Heart right ventricle (tissue), 16 donors: ENCODE measurements around the gene DCTN5. TPM values are rescaled to one million over a fixed set of nuclear protein-coding genes. Genes with fewer than 3 reads are reported as not detected.

ENCODE experiments used
- ATAC-seq, 8 donors: fragments of 200-7000 bp; cut with Tn5 transposase; one replicate each; pipeline ENCODE4 v1.9.1; 2020; ENCODE audit warnings: mild to moderate bottlenecking in 8 of 8, moderate library complexity in 8 of 8, moderate number of reproducible peaks in 1 of 8
- DNase-seq, 2 donors: peaks; one replicate each; pipeline ENCODE4 v3.0.0-alpha.2; 2020
- H3K27ac ChIP-seq, 10 donors: fragments of 200-600 bp; sonication (generic) in 2 of 10; one replicate each; pipeline versions ENCODE4 v1.5.0 to v1.8.0; 2020 to 2022; ENCODE audit warnings: mild to moderate bottlenecking in 3 of 10
- H3K27me3 ChIP-seq, 7 donors: fragments of 200-600 bp; one replicate each; pipeline ENCODE4 v1.8.0; 2021 to 2022; ENCODE audit warnings: mild to moderate bottlenecking in 2 of 7
- H3K36me3 ChIP-seq, 9 donors: fragments of 200-600 bp; sonication (generic) in 1 of 9; one replicate each; pipeline versions ENCODE4 v1.5.0 to v1.8.0; 2020 to 2022; ENCODE audit warnings: mild to moderate bottlenecking in 2 of 9
- H3K4me1 ChIP-seq, 9 donors: fragments of 200-600 bp; sonication (generic) in 1 of 9; one replicate each; pipeline versions ENCODE4 v1.5.0 to v1.8.0; 2020 to 2022; ENCODE audit warnings: mild to moderate bottlenecking in 4 of 9
- H3K4me3 ChIP-seq, 10 donors: fragments of 200-600 bp; sonication (generic) in 2 of 10; one replicate each; pipeline versions ENCODE4 v1.5.0 to v1.8.0; 2020 to 2022; ENCODE audit warnings: mild to moderate bottlenecking in 7 of 10, moderate library complexity in 2 of 10
- H3K9me3 ChIP-seq, 11 donors: fragments of 200-600 bp in 10 of 11; sonication (generic) in 2 of 11; one replicate each; pipeline versions ENCODE4 v1.5.0 to v1.8.0; 2013 to 2022; ENCODE audit warnings: mild to moderate bottlenecking in 2 of 11, control low read depth in 1 of 11, moderate library complexity in 1 of 11
- WGBS, 2 donors: extraction: QIAGEN DNeasy Blood & Tissue Kit; methylation state at CpG; one replicate each; pipeline ENCODE4 v1.1.7; 2013; ENCODE audit warnings: inconsistent platforms in 1 of 2; 5-methylcytosine and 5-hydroxymethylcytosine counted together
- intact Hi-C, 10 donors: fragments of 100-400 bp; cut with DNase I; formaldehyde crosslinking; loops; one replicate each; pipeline versions ENCODE4 v1.11.1 to v1.14.2; 2022
- long read RNA-seq, 3 donors: library from polyadenylated mRNA; unstranded; transcript quantifications; one replicate each; pipeline ENCODE4 v2.0.0, GENCODE V29; 2020 to 2021
- polyA plus RNA-seq, 2 donors: library from polyadenylated mRNA; stranded (reverse); fragments of 200-250 nt; gene quantifications; one replicate each; pipeline ENCODE4 v1.2.3, GENCODE V29; 2013
- total RNA-seq, 10 donors: library from RNA; stranded (reverse); fragmentation: NEBNext Ultra II Directional in 3 of 10; extraction: Animal tissue kit (Norgen Biotek cat#: 25700) in 3 of 10; gene quantifications; one replicate each; pipeline versions ENCODE4 v1.2.1 to v1.2.4, GENCODE V29; 2021 to 2023
- TF ChIP-seq, protein P1 (sequence below), 9 donors: fragments of 200-600 bp; sonication (generic) in 2 of 9; IDR thresholded peaks; one replicate each; pipeline versions ENCODE4 v1.5.0 to v1.8.0; 2021 to 2022; ENCODE audit warnings: antibody characterized with exemption in 9 of 9, mild to moderate bottlenecking in 5 of 9, moderate library complexity in 1 of 9
- donor health status: Arrhythmogenic right ventricular cardiomyopathy.
- donor health status: ischemic (EF 13 %, LVEDD 7.1; RV severe dilation, severe dysfunction).
- donor health status: healthy with polysubstance abuse.
- donor health status: DM: no; HTN: yes; CAD: no.
- donor health status: DM: no; HTN: no; CAD: no.
- donor health status: ischemic (EF 25% LVEDD 6.9; RV normal size, moderate dysfunction).
- donor health status: ischemic (EF 25% LVEDD 5.7; RV mildly dilated, moderate dysfunction).
- donor health status: healthy.
- donor health status: DM: yes; HTN: yes; CAD: no.
- donor health status: Ischemic cardiomyopathy.
- donor health status: ischemic (EF 35%, LVEDD 5.7; RV mildly dilated, moderate dysfunction).
- donor health status: nonischemic (EF 11% LVEDD 7.7; RV severe dilation, severe dysfunction).
- donor health status: DM: yes; HTN: yes; CAD: no.
- donor health status: PGD.
- donor health status: ischemic (EF 29% LVEDD 5.4; RV normal size, mild dysfunction).
- donor health status: nonischemic (EF 23%, LVEDD 6.1; RV moderate dilation, normal function).

DCTN5 gene
- total RNA-seq (10 to 100 TPM; 36.9 to 50.4 (median 42.6) TPM), polyA plus RNA-seq (10 to 100 TPM in 1 of 2 donors, 1 to 10 TPM in 1; 5.9 to 17.5 TPM)
- long read RNA-seq, donor 1, full-length matches to known transcripts: 38 of 40 reads
- long read RNA-seq, donor 1, partial matches to known transcripts: 1 of 40 reads
- long read RNA-seq, donor 1, other reads (novel, unspliced or antisense): 1 of 40 reads
- long read RNA-seq, donor 2, full-length matches to known transcripts: 36 of 39 reads
- long read RNA-seq, donor 2, partial matches to known transcripts: 0 of 39 reads
- long read RNA-seq, donor 2, other reads (novel, unspliced or antisense): 3 of 39 reads
- long read RNA-seq, donor 3, full-length matches to known transcripts: 55 of 60 reads
- long read RNA-seq, donor 3, partial matches to known transcripts: 1 of 60 reads
- long read RNA-seq, donor 3, other reads (novel, unspliced or antisense): 4 of 60 reads

DNA sequence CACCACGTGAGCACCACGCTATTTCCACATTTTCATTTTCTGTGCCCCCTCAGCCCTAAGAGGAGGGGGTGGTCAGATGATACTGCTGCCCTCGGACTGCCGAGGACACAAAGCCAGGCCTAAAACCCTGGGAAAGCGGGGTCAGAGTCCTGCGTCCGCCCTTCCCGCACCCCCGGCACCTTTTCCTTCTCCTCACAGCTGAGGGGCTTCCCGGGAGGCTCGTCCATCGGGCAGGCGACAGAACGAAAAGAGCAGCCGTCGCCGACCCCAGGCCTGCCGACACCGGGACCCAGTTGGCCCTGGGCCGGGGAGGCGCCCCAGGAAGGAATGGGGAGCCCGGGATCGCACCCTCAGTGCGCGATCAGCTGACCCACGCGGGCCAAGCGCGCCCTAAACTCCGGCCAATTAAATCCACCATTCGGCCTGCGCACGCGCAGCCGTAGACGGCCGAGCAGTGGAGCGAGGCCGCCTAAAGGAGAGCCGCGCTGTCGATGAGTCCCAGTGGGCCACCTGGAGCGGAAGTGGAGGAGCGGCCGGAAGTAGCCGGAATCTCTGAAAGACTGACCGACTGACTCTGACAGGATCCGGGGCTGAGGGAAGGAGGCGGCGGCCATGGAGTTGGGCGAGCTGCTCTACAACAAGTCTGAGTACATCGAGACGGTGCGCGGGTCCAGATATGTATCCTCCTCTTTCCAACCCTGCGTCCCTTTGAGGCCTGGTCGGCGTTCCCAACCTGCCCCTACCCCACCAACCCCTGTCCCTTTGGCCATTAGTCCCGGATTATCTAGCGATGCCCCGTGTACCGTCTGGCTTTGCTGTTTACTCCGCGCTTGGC, at the start of gene DCTN5, which contains the start of gene PALB2:
TSS of gene DCTN5 (plus strand) at position 536 of the 835 bp plus-strand sequence. CDS start at position 613, 77 bp downstream.
TSS of gene PALB2 (minus strand) at position 380 of the 835 bp plus-strand sequence. CDS start at position 227, 153 bp downstream.
- ATAC-seq (peak; percentile 100), DNase-seq (peak; percentile 92 to 93)
- H3K36me3 ChIP-seq: peaks cover 0 to 62% (median 21%) of the 10 kb centered on the region in 9 donors
- 0% methylated on average over 64 of the region's 64 CpGs for WGBS, 2 donors
- TF ChIP-seq, protein P1, sequence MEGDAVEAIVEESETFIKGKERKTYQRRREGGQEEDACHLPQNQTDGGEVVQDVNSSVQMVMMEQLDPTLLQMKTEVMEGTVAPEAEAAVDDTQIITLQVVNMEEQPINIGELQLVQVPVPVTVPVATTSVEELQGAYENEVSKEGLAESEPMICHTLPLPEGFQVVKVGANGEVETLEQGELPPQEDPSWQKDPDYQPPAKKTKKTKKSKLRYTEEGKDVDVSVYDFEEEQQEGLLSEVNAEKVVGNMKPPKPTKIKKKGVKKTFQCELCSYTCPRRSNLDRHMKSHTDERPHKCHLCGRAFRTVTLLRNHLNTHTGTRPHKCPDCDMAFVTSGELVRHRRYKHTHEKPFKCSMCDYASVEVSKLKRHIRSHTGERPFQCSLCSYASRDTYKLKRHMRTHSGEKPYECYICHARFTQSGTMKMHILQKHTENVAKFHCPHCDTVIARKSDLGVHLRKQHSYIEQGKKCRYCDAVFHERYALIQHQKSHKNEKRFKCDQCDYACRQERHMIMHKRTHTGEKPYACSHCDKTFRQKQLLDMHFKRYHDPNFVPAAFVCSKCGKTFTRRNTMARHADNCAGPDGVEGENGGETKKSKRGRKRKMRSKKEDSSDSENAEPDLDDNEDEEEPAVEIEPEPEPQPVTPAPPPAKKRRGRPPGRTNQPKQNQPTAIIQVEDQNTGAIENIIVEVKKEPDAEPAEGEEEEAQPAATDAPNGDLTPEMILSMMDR (IDR thresholded peaks at IDR 0.05): no peak
- H3K4me1 ChIP-seq: peaks cover 11 to 36% (median 24%) of the 10 kb centered on the region in 9 donors
- peak within 1 kb of the TSS; percentile 61 to 94 (median 84) for H3K27ac ChIP-seq
- H3K4me3 ChIP-seq: peak within 1 kb of the TSS; percentile 70 to 99 (median 87)
- no peaks in the 10 kb centered on the region for H3K9me3 ChIP-seq
- intact Hi-C loops: no loop called here
- H3K27me3 ChIP-seq: no peaks in the 10 kb centered on the region

DNA sequence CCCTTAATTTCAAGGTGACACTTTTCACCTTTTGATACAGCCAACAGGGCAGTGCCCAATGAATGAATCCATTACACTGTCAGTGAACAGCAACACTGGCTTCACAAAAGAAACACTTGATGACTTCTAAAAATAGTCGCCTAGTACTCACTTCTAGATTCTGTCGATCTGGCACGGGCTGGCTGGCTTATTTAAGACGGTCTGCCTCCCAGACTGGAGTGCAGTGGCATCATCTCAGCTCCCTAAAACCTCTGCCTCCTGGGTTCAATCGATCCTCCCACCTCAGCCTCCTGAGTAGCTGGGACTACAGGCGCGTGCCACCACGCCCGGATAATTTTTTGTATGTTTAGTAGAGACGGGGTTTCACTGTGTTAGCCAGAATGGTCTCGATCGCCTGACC, 47.1 kb upstream of the DCTN5 start:
- TF ChIP-seq, protein P1 (IDR thresholded peaks at IDR 0.05): no peak
- peaks cover 0 to 56% (median 23%) of the 10 kb centered on the region in 9 donors for H3K36me3 ChIP-seq
- intact Hi-C loops: loop anchor here in 1 of 10 donors (2.0 kb wide), 1 partner anchor 29 kb away; no protein-coding TSS in a partner anchor
- no peaks in the 10 kb centered on the region for H3K9me3 ChIP-seq
- peak overlapping the region in 5 of 10 donors; percentile 80 to 100 (median 96) for H3K4me3 ChIP-seq
- DNase-seq (peak in 1 of 2 donors; percentile 41), ATAC-seq (peak in 5 of 8 donors; percentile 37 to 69 (median 56))
- H3K27ac ChIP-seq: peak overlapping the region in 9 of 10 donors; percentile 2 to 96 (median 94)
- no peaks in the 10 kb centered on the region for H3K27me3 ChIP-seq
- H3K4me1 ChIP-seq: peaks cover 7 to 46% (median 27%) of the 10 kb centered on the region in 9 donors
- WGBS, 2 donors: 73 to 80% methylated on average over 12 of the region's 12 CpGs

DNA sequence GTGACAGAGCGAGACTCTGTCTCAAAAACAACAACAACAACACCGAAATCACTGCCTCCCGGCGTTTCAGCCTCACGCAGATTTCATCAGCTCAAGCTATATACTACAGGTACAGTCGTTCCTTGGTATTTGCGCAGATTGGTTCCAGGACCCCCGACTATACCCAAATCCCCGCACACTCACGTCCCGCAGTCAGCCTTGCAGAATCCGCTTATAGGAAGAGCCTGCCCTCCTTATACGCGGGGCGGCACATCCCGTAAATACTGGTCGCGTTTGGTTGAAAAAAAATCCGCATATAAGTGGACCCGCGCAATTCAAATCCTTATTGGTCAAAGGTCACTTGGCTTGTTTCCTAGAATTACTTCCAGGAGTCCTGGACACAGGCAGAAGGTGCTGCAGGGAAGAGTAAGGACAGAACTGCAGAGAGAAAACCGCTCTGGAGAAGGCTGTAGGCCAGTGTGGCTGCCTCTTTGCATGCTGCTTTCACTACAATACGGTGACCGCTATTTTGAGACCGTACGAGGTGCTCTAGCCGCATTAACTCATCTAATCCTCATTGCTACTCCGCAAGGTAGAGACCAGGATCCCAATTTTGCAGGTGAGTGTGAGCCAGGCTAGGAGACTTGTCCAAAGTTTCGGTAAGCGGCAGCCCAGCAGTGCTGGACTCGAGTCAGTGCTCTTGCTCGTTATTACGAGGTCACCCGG, 45.9 kb upstream of the DCTN5 start:
- TF ChIP-seq, protein P1 (IDR thresholded peaks at IDR 0.05): no peak
- peaks cover 7 to 46% (median 27%) of the 10 kb centered on the region in 9 donors for H3K4me1 ChIP-seq

More for the DNA sequence above, 45.9 kb upstream of the DCTN5 start:
- ATAC-seq (peak in 3 of 8 donors; percentile 10 to 19 (median 14)), DNase-seq (no peak)
- Histone ChIP-seq H3K9me3 (no peaks in the 10 kb centered on the region), H3K27me3 (no peaks in the 10 kb centered on the region), H3K4me3 (peak overlapping the region; percentile 55 to 100 (median 96)), H3K36me3 (peaks cover 0 to 44% (median 14%) of the 10 kb centered on the region in 9 donors), H3K27ac (peak overlapping the region; percentile 78 to 96 (median 94))
- WGBS, 2 donors: 14 to 18% methylated on average over 34 of the region's 34 CpGs
- intact Hi-C loops: loop anchor here in 2 of 10 donors (2.0 to 5.0 kb wide), 2 partner anchors 31 to 38 kb away; partner anchors contain the start of genes EARS2 (in 1 of the 2) and UBFD1 (in 1 of the 2)
